PC-9 (cell line): Measurements from ENCODE around the gene OR8D2.

ENCODE experiments used
- EZH2 ChIP-seq: fragments of 200-600 bp; sonication (generic); IDR thresholded peaks from 2 replicates; pipeline ENCODE4 v1.8.0; 2017; ENCODE audit warnings: antibody characterized with exemption, low read depth
- TF ChIP-seq, protein P1 (sequence below): fragments of 200-600 bp; sonication (generic); conservative IDR thresholded peaks from 2 replicates; pipeline ENCODE4 v1.6.1; 2017; ENCODE audit warnings: mixed run types, antibody characterized with exemption, mild to moderate bottlenecking, moderate library complexity

DNA sequence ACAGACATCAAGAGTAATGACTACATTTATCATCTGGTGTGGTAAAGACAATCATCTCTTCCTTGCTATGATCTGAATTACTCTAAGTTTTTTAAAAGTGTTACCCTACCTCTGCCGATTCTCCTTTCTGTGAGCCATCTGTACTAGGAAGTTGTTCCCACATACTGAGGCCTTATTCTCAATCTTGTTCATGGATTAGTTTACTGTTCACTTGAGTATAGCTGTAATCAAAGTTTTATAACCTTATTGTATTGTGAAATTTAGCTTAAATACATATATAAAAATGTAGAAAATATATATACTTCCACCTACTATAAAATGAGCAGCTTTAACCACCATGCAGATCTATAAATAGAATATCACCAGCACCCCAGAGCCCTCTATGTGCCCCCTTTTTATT is 2.4 kb upstream of the OR8D2 start:
- TF ChIP-seq, protein P1, sequence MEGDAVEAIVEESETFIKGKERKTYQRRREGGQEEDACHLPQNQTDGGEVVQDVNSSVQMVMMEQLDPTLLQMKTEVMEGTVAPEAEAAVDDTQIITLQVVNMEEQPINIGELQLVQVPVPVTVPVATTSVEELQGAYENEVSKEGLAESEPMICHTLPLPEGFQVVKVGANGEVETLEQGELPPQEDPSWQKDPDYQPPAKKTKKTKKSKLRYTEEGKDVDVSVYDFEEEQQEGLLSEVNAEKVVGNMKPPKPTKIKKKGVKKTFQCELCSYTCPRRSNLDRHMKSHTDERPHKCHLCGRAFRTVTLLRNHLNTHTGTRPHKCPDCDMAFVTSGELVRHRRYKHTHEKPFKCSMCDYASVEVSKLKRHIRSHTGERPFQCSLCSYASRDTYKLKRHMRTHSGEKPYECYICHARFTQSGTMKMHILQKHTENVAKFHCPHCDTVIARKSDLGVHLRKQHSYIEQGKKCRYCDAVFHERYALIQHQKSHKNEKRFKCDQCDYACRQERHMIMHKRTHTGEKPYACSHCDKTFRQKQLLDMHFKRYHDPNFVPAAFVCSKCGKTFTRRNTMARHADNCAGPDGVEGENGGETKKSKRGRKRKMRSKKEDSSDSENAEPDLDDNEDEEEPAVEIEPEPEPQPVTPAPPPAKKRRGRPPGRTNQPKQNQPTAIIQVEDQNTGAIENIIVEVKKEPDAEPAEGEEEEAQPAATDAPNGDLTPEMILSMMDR: no peak
- no peak for TF ChIP-seq EZH2
